ENCODE data around the gene MTCL1. TPM values are rescaled to one million over a fixed set of nuclear protein-coding genes. Genes with fewer than 3 reads are reported as not detected.
A peak's percentile ranks its signal among the peaks of the same experiment; 100 is the strongest.

The MTCL1 gene
- total RNA-seq, 1 experiment from 2014 or later = 50.1 TPM

GRCh38 chr18:8785855-8786482 is 80.6 kb downstream of the MTCL1 start:
- in situ Hi-C loops (cut with HindIII; ENCODE audit: low pct_unique_long_range_greater_than_20kb, low sequenced_read_pairs) (no loop called here), intact Hi-C loops (cut with micrococcal nuclease; ENCODE audit: unreplicated experiment) (no loop called here)
- ATAC-seq (no peak), DNase-seq (ENCODE audit: low read depth, low spot score) (no peak)
- Histone ChIP-seq H3K4me1 (ENCODE audit: control insufficient read depth, insufficient read depth, low read length) (no peaks in the 10 kb centered on the region), H3K27ac (ENCODE audit: low read length) (0 out of 2 replicates have a peak overlapping the region, but pooled peaks have one; percentile 7), H3K9me3 (ENCODE audit: control insufficient read depth, insufficient read depth, low read depth, low read length) (no peaks in the 10 kb centered on the region), H3K4me3 (ENCODE audit: low read depth in 2 of 2, low read length in 2 of 2) (no peak overlapping the region), H3K27me3 (ENCODE audit: control insufficient read depth, insufficient read depth, low read length) (no peaks in the 10 kb centered on the region), H3K36me3 (ENCODE audit: control insufficient read depth, insufficient read depth, low read length) (peaks cover 2% of the 10 kb centered on the region; the same call in 1 of the 2 replicates)
- no peak for TF ChIP-seq POLR2AphosphoS5 (IDR thresholded peaks at IDR 0.05; ENCODE audit: low read depth, low read length)
- no peak for TF ChIP-seq CTCF (IDR thresholded peaks at IDR 0.05)
- TF ChIP-seq SIN3A (IDR thresholded peaks at IDR 0.05; ENCODE audit: borderline replicate concordance, insufficient read depth, low read depth, low read length) = no peak
- TF ChIP-seq TCF7L2 (IDR thresholded peaks at IDR 0.05; ENCODE audit: low read depth, low read length) = no peak
- TF ChIP-seq, protein P1, sequence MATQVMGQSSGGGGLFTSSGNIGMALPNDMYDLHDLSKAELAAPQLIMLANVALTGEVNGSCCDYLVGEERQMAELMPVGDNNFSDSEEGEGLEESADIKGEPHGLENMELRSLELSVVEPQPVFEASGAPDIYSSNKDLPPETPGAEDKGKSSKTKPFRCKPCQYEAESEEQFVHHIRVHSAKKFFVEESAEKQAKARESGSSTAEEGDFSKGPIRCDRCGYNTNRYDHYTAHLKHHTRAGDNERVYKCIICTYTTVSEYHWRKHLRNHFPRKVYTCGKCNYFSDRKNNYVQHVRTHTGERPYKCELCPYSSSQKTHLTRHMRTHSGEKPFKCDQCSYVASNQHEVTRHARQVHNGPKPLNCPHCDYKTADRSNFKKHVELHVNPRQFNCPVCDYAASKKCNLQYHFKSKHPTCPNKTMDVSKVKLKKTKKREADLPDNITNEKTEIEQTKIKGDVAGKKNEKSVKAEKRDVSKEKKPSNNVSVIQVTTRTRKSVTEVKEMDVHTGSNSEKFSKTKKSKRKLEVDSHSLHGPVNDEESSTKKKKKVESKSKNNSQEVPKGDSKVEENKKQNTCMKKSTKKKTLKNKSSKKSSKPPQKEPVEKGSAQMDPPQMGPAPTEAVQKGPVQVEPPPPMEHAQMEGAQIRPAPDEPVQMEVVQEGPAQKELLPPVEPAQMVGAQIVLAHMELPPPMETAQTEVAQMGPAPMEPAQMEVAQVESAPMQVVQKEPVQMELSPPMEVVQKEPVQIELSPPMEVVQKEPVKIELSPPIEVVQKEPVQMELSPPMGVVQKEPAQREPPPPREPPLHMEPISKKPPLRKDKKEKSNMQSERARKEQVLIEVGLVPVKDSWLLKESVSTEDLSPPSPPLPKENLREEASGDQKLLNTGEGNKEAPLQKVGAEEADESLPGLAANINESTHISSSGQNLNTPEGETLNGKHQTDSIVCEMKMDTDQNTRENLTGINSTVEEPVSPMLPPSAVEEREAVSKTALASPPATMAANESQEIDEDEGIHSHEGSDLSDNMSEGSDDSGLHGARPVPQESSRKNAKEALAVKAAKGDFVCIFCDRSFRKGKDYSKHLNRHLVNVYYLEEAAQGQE (IDR thresholded peaks at IDR 0.05; ENCODE audit: insufficient read depth in 1 of 2, low read depth in 2 of 2, low read length in 1 of 2) = no peak
- CTCF ChIA-PET = no interaction called here
- POLR2A ChIA-PET = interaction anchor here (0.6 kb wide), 1 partner anchor 275 kb away, joined by 4 read pairs; no protein-coding TSS in a partner anchor
- no TSS peak for BruUV-seq (replicated peaks)

GRCh38 chr18:8786483-8787370 is 81.4 kb downstream of the MTCL1 start:
- DNase-seq (ENCODE audit: low read depth, low spot score) (no peak), ATAC-seq (no peak)
- in situ Hi-C loops (cut with HindIII; ENCODE audit: low pct_unique_long_range_greater_than_20kb, low sequenced_read_pairs) (no loop called here), intact Hi-C loops (cut with micrococcal nuclease; ENCODE audit: unreplicated experiment) (no loop called here)
- CTCF ChIA-PET = no interaction called here
- POLR2A ChIA-PET = no interaction called here
- no peak for TF ChIP-seq POLR2AphosphoS5 (IDR thresholded peaks at IDR 0.05; ENCODE audit: low read depth, low read length)
- no peak for TF ChIP-seq CTCF (IDR thresholded peaks at IDR 0.05)
- no peak for TF ChIP-seq TCF7L2 (IDR thresholded peaks at IDR 0.05; ENCODE audit: low read depth, low read length)
- no TSS peak for BruUV-seq (replicated peaks)
- H3K27ac ChIP-seq (ENCODE audit: low read length) = 0 out of 2 replicates have a peak overlapping the region, but pooled peaks have one; percentile 7
- H3K9me3 ChIP-seq (ENCODE audit: control insufficient read depth, insufficient read depth, low read depth, low read length) = no peaks in the 10 kb centered on the region
- H3K4me3 ChIP-seq (ENCODE audit: low read depth in 2 of 2, low read length in 2 of 2) = no peak overlapping the region
- no peaks in the 10 kb centered on the region for H3K27me3 ChIP-seq (ENCODE audit: control insufficient read depth, insufficient read depth, low read length)
- peaks cover 6% of the 10 kb centered on the region; the same call in 1 of the 2 replicates for H3K4me1 ChIP-seq (ENCODE audit: control insufficient read depth, insufficient read depth, low read length)
- H3K36me3 ChIP-seq (ENCODE audit: control insufficient read depth, insufficient read depth, low read length) = peaks cover 2% of the 10 kb centered on the region; the same call in 1 of the 2 replicates
